ENCODE data around the gene IRS1.
A peak's percentile ranks its signal among the peaks of the same experiment; 100 is the strongest.

Gene IRS1

GRCh38 chr2:226772389-226773179 is 27.0 kb downstream of the IRS1 start:
- DNase-seq, result no peak
- Mint-ChIP-seq H3K4me3 (peak overlapping the region; percentile 48), H3K27ac (peak overlapping the region; percentile 80), H3K9me3 (peaks cover 19% of the 10 kb centered on the region), H3K36me3 (peaks cover 22% of the 10 kb centered on the region), H3K27me3 (no peaks in the 10 kb centered on the region), H3K4me1 (peaks cover 34% of the 10 kb centered on the region)
- CTCF ChIA-PET, result interaction anchor here (1.2 to 1.6 kb wide), 3 partner anchors 18 to 122 kb away, joined by 3 to 4 read pairs (median 3); no protein-coding TSS in a partner anchor

GRCh38 chr2:226771067-226771466 is 28.6 kb downstream of the IRS1 start:
- Mint-ChIP-seq H3K4me1 (peaks cover 31% of the 10 kb centered on the region), H3K4me3 (no peak overlapping the region), H3K9me3 (peaks cover 17% of the 10 kb centered on the region), H3K36me3 (peaks cover 23% of the 10 kb centered on the region), H3K27me3 (no peaks in the 10 kb centered on the region), H3K27ac (peak overlapping the region; percentile 15)
- DNase-seq, result no peak
- CTCF ChIA-PET, result interaction anchor here (0.8 to 1.6 kb wide), 2 partner anchors 29 to 120 kb away, joined by 3 to 4 read pairs; partner anchors contain the start of gene IRS1

- DNase-seq, result no peak
- H3K27me3 Mint-ChIP-seq, result no peaks in the 10 kb centered on the region
- peaks cover 10% of the 10 kb centered on the region for H3K4me1 Mint-ChIP-seq
- H3K36me3 Mint-ChIP-seq, result peaks cover 11% of the 10 kb centered on the region
- no peak overlapping the region for H3K4me3 Mint-ChIP-seq
- H3K9me3 Mint-ChIP-seq, result no peaks in the 10 kb centered on the region
- CTCF ChIA-PET, result no interaction called here
- no peak overlapping the region for H3K27ac Mint-ChIP-seq
Measured at GRCh38 chr2:226767056-226767813, 32.4 kb downstream of the IRS1 start.

GRCh38 chr2:226766352-226767055 is 33.1 kb downstream of the IRS1 start:
- H3K27me3 Mint-ChIP-seq, result no peaks in the 10 kb centered on the region
- CTCF ChIA-PET, result no interaction called here
- no peak overlapping the region for H3K4me3 Mint-ChIP-seq
- H3K36me3 Mint-ChIP-seq, result peaks cover 11% of the 10 kb centered on the region
- no peak overlapping the region for H3K27ac Mint-ChIP-seq
- H3K9me3 Mint-ChIP-seq, result no peaks in the 10 kb centered on the region
- H3K4me1 Mint-ChIP-seq, result peaks cover 5% of the 10 kb centered on the region
- DNase-seq, result no peak

- H3K36me3 Mint-ChIP-seq, result peaks cover 11% of the 10 kb centered on the region
- no peaks in the 10 kb centered on the region for H3K4me1 Mint-ChIP-seq
- H3K9me3 Mint-ChIP-seq, result no peaks in the 10 kb centered on the region
- no peaks in the 10 kb centered on the region for H3K27me3 Mint-ChIP-seq
- no peak for DNase-seq
- no peak overlapping the region for H3K27ac Mint-ChIP-seq
- CTCF ChIA-PET, result no interaction called here
- H3K4me3 Mint-ChIP-seq, result no peak overlapping the region
Measured at GRCh38 chr2:226763320-226763719, 36.3 kb downstream of the IRS1 start.

- CTCF ChIA-PET, result interaction anchor here (0.6 to 1.1 kb wide), 5 partner anchors 9 to 715 kb away, joined by 3 to 5 read pairs (median 4); no protein-coding TSS in a partner anchor
- Mint-ChIP-seq H3K27me3 (no peaks in the 10 kb centered on the region), H3K4me3 (no peak overlapping the region), H3K27ac (no peak overlapping the region), H3K9me3 (no peaks in the 10 kb centered on the region), H3K4me1 (no peaks in the 10 kb centered on the region), H3K36me3 (peaks cover 6% of the 10 kb centered on the region)
- DNase-seq, result no peak
Measured at GRCh38 chr2:226761195-226761583, 38.4 kb downstream of the IRS1 start.

- DNase-seq, result no peak
- H3K4me3 Mint-ChIP-seq, result no peak overlapping the region
- CTCF ChIA-PET, result interaction anchor here (0.6 kb wide), 3 partner anchors 11 to 716 kb away, joined by 4 to 5 read pairs (median 4); no protein-coding TSS in a partner anchor
- H3K27me3 Mint-ChIP-seq, result no peaks in the 10 kb centered on the region
- no peaks in the 10 kb centered on the region for H3K4me1 Mint-ChIP-seq
- H3K27ac Mint-ChIP-seq, result no peak overlapping the region
- H3K36me3 Mint-ChIP-seq, result peaks cover 6% of the 10 kb centered on the region
- no peaks in the 10 kb centered on the region for H3K9me3 Mint-ChIP-seq
Measured at GRCh38 chr2:226760412-226761194, 39.0 kb downstream of the IRS1 start.

GRCh38 chr2:226759768-226760167 is 39.9 kb downstream of the IRS1 start:
- H3K36me3 Mint-ChIP-seq, result peaks cover 6% of the 10 kb centered on the region
- H3K4me3 Mint-ChIP-seq, result no peak overlapping the region
- H3K27me3 Mint-ChIP-seq, result no peaks in the 10 kb centered on the region
- DNase-seq, result no peak
- no peaks in the 10 kb centered on the region for H3K4me1 Mint-ChIP-seq
- H3K9me3 Mint-ChIP-seq, result no peaks in the 10 kb centered on the region
- CTCF ChIA-PET, result no interaction called here
- no peak overlapping the region for H3K27ac Mint-ChIP-seq

GRCh38 chr2:226758921-226759640 is 40.5 kb downstream of the IRS1 start:
- no peak for DNase-seq
- CTCF ChIA-PET, result no interaction called here
- Mint-ChIP-seq H3K27ac (no peak overlapping the region), H3K4me1 (no peaks in the 10 kb centered on the region), H3K9me3 (no peaks in the 10 kb centered on the region), H3K36me3 (peaks cover 3% of the 10 kb centered on the region), H3K27me3 (no peaks in the 10 kb centered on the region), H3K4me3 (no peak overlapping the region)

- Mint-ChIP-seq H3K27me3 (no peaks in the 10 kb centered on the region), H3K4me3 (no peak overlapping the region), H3K9me3 (no peaks in the 10 kb centered on the region), H3K4me1 (no peaks in the 10 kb centered on the region), H3K36me3 (no peaks in the 10 kb centered on the region), H3K27ac (no peak overlapping the region)
- no peak for DNase-seq
- CTCF ChIA-PET, result no interaction called here
Measured at GRCh38 chr2:226756131-226756530, 43.5 kb downstream of the IRS1 start.

- no peak overlapping the region for H3K27ac Mint-ChIP-seq
- no peak for DNase-seq
- H3K27me3 Mint-ChIP-seq, result no peaks in the 10 kb centered on the region
- H3K4me1 Mint-ChIP-seq, result no peaks in the 10 kb centered on the region
- no peaks in the 10 kb centered on the region for H3K36me3 Mint-ChIP-seq
- CTCF ChIA-PET, result no interaction called here
- no peak overlapping the region for H3K4me3 Mint-ChIP-seq
- no peaks in the 10 kb centered on the region for H3K9me3 Mint-ChIP-seq
Measured at GRCh38 chr2:226755631-226756030, 44.0 kb downstream of the IRS1 start.

GRCh38 chr2:226754821-226755604 is 44.6 kb downstream of the IRS1 start:
- H3K27ac Mint-ChIP-seq, result no peak overlapping the region
- no peaks in the 10 kb centered on the region for H3K9me3 Mint-ChIP-seq
- CTCF ChIA-PET, result no interaction called here
- no peaks in the 10 kb centered on the region for H3K4me1 Mint-ChIP-seq
- no peak overlapping the region for H3K4me3 Mint-ChIP-seq
- DNase-seq, result no peak
- H3K27me3 Mint-ChIP-seq, result no peaks in the 10 kb centered on the region
- H3K36me3 Mint-ChIP-seq, result peaks cover 2% of the 10 kb centered on the region

GRCh38 chr2:226752887-226753286 is 46.7 kb downstream of the IRS1 start:
- peaks cover 2% of the 10 kb centered on the region for H3K36me3 Mint-ChIP-seq
- CTCF ChIA-PET, result no interaction called here
- H3K9me3 Mint-ChIP-seq, result no peaks in the 10 kb centered on the region
- H3K27ac Mint-ChIP-seq, result no peak overlapping the region
- H3K27me3 Mint-ChIP-seq, result no peaks in the 10 kb centered on the region
- DNase-seq, result no peak
- H3K4me3 Mint-ChIP-seq, result no peak overlapping the region
- no peaks in the 10 kb centered on the region for H3K4me1 Mint-ChIP-seq

Data from activated naive CD4-positive, alpha-beta T cell treated with anti-CD3 and anti-CD28 coated beads, Interleukin-2, amount 10 ng/mL, durations not matched to agents 7 days and 5 days (primary cell).